Thyroid gland (tissue), 4 donors: ENCODE measurements around the gene FAM193A. TPM values are rescaled to one million over a fixed set of nuclear protein-coding genes. Genes with fewer than 3 reads are reported as not detected.

ENCODE experiments used
- DNase-seq, 2 donors: peaks; one replicate each; pipeline ENCODE4 v3.0.0-alpha.2; 2019
- H3K27ac ChIP-seq, 3 donors: fragments of 200-600 bp; sonication (generic); 1 replicate in 2 of 3; 2 replicates in 1 of 3; pipeline ENCODE4 v1.5.1; 2016 to 2019; ENCODE audit warnings: mild to moderate bottlenecking in 1 of 3, moderate library complexity in 1 of 3
- H3K27me3 ChIP-seq: fragments of 200-600 bp; sonication (generic); one replicate; pipeline ENCODE4 v1.5.1; 2019
- H3K36me3 ChIP-seq, 2 donors: fragments of 200-600 bp; sonication (generic); one replicate each; pipeline ENCODE4 v1.5.1; 2016 to 2019
- H3K4me1 ChIP-seq, 2 donors: fragments of 200-600 bp; sonication (generic); one replicate each; pipeline ENCODE4 v1.5.1; 2017 to 2019
- H3K4me3 ChIP-seq, 3 donors: fragments of 200-600 bp; sonication (generic); replicated peaks in 1 of 3; 1 replicate in 2 of 3; 2 replicates in 1 of 3; pipeline ENCODE4 v1.5.1; 2016; ENCODE audit warnings: mild to moderate bottlenecking in 1 of 3
- H3K9me3 ChIP-seq: fragments of 200-600 bp; sonication (generic); one replicate; pipeline ENCODE4 v1.5.1; 2017
- CTCF ChIP-seq, 6 experiments: fragments of 200-600 bp in 3 of 6; fragments of 450-650 bp in 3 of 6; sonication (generic) in 3 of 6; IDR thresholded peaks; one replicate each; pipeline ENCODE4 v1.5.1; 2016 to 2019; ENCODE audit warnings: antibody characterized with exemption in 6 of 6, mild to moderate bottlenecking in 2 of 6, inconsistent platforms in 1 of 6, moderate library complexity in 1 of 6
- POLR2A ChIP-seq, 2 donors: fragments of 450-650 bp; IDR thresholded peaks; one replicate each; pipeline ENCODE4 v1.6.1; 2017; ENCODE audit warnings: antibody characterized with exemption in 2 of 2, mild to moderate bottlenecking in 2 of 2, moderate library complexity in 1 of 2
- WGBS, 2 donors: methylation state at CpG; one replicate each; pipeline ENCODE4 v1.1.5; 2017; 5-methylcytosine and 5-hydroxymethylcytosine counted together
- intact Hi-C: fragments of 100-400 bp; cut with DNase I; formaldehyde crosslinking; loops from one replicate; pipeline ENCODE4 v1.15.1; 2023
- total RNA-seq, 4 donors: library from RNA; depleted of rRNA; stranded (reverse); fragments of >200 nt; gene quantifications; one replicate each; pipeline ENCODE4 v1.2.3, GENCODE V29; 2016

The FAM193A gene
- total RNA-seq, 4 donors from 2014 or later, result 22.4 to 36.7 (median 30.3) TPM

DNA sequence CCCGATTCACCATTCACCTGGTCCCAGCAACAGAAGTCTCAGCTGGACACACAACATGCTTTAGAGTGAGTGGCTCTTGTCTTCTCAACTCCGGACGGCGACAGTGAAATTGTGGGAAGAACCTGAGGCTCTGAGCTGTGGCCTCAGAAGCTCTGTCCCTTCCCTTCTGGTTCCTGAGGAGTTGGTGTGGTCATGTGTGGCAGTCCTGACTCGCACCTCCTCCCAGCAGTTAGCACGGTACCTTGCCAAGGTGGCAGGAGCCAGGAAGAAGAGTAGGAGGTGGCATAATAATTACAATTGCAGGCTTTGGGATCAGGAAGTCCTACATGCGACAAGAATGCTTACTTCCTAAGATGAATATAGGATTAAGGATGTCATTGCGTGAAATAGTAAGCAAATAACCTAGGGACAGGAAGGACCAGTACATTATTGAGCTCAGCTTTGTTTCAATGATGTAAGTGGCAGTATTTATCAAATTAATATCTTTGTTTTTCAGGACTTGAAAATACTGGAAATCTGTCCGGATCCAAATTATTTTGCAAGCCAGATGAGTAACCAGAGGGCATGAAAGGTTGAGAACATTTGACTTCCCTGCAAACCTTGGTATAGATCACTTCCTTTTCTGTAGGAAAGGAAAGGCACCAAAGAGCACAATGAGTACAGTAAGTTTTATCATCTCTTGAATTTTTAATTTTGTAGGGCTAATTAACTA, 46.5 kb upstream of the FAM193A start:
- WGBS, 2 donors, result 82 to 86% methylated on average over 9 of the region's 9 CpGs
- Histone ChIP-seq H3K9me3 (no peaks in the 10 kb centered on the region), H3K36me3 (peaks cover 6 to 17% of the 10 kb centered on the region in 2 donors), H3K27me3 (no peaks in the 10 kb centered on the region), H3K4me1 (peaks cover 22 to 37% of the 10 kb centered on the region in 2 donors), H3K27ac (no peak overlapping the region), H3K4me3 (no peak overlapping the region)
- intact Hi-C loops, result no loop called here
- TF ChIP-seq POLR2A (IDR thresholded peaks at IDR 0.05) (no peak), CTCF (IDR thresholded peaks at IDR 0.05) (no peak)
- no peak for DNase-seq

DNA sequence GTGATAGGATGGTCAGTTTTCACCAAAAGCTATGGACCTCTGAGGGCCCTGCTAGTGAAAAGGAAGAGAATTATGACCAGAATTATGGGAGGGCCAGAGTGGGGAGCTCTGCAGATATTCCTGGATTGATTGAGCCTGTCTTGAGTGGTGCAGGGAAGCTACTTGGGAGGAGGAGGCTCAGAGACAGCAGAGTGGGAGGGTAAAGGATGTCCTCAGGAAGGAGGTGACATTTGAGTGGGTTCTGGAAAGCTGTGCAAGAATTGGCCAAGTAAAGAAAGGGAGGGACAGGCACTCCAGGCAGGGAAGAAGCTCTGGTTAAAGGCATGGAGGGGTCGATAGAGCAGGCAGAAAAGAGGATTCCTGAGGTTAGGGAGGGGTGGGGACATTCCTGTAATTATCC, 43.5 kb upstream of the FAM193A start:
- Histone ChIP-seq H3K27me3 (no peaks in the 10 kb centered on the region), H3K27ac (no peak overlapping the region), H3K4me3 (no peak overlapping the region), H3K4me1 (peaks cover 0 to 18% of the 10 kb centered on the region in 2 donors), H3K36me3 (peaks cover 17 to 25% of the 10 kb centered on the region in 2 donors), H3K9me3 (no peaks in the 10 kb centered on the region)
- DNase-seq, result no peak
- intact Hi-C loops, result no loop called here
- TF ChIP-seq CTCF (IDR thresholded peaks at IDR 0.05) (no peak), POLR2A (IDR thresholded peaks at IDR 0.05) (no peak)
- 50 to 57% methylated on average over 1 of the region's 1 CpG for WGBS, 2 donors

- WGBS, 2 donors, result 79 to 86% methylated on average over 3 of the region's 3 CpGs
- Histone ChIP-seq H3K36me3 (peaks cover 25 to 28% of the 10 kb centered on the region in 2 donors), H3K4me3 (no peak overlapping the region), H3K9me3 (no peaks in the 10 kb centered on the region), H3K4me1 (peaks cover 0 to 20% of the 10 kb centered on the region in 2 donors), H3K27ac (peak overlapping the region in 1 of 3 donors; percentile 7), H3K27me3 (no peaks in the 10 kb centered on the region)
- no peak for DNase-seq
- intact Hi-C loops, result no loop called here
- TF ChIP-seq CTCF (IDR thresholded peaks at IDR 0.05) (no peak), POLR2A (IDR thresholded peaks at IDR 0.05) (no peak)
These were observed 41.5 kb upstream of the FAM193A start for GRCh38 chr4:2494992-2495391.

- no peak for DNase-seq
- TF ChIP-seq CTCF (IDR thresholded peaks at IDR 0.05), result no peak
- TF ChIP-seq POLR2A (IDR thresholded peaks at IDR 0.05), result no peak
- peaks cover 0 to 20% of the 10 kb centered on the region in 2 donors for H3K4me1 ChIP-seq
- intact Hi-C loops, result no loop called here
- H3K4me3 ChIP-seq, result no peak overlapping the region
- H3K9me3 ChIP-seq, result no peaks in the 10 kb centered on the region
- H3K27ac ChIP-seq, result peak overlapping the region in 2 of 3 donors; percentile 20 to 73
- no peaks in the 10 kb centered on the region for H3K27me3 ChIP-seq
- 91 to 95% methylated on average over 4 of the region's 4 CpGs for WGBS, 2 donors
- H3K36me3 ChIP-seq, result peaks cover 37 to 38% of the 10 kb centered on the region in 2 donors
These were observed 39.1 kb upstream of the FAM193A start for GRCh38 chr4:2497324-2497723.

DNA sequence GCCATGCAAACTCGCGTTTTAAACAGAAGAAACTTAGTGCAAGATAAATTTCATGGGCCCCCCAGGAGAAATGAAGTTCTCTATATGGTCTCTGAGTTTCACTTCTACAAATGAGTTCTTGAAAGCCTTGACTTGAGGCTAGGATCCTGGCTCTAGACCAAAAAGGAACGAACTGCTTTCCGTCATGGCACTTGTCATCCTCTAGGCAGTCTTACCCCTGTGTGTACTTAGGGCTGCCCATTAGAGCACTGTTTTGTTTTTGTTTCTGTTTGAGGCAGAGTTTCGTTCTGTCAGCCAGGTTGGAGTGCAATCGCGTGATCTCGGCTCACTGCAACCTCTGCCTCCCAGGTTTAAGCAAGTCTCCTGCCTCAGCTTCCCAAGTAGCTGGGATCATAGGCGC, 38.5 kb upstream of the FAM193A start:
- Histone ChIP-seq H3K4me1 (peaks cover 0 to 20% of the 10 kb centered on the region in 2 donors), H3K9me3 (no peaks in the 10 kb centered on the region), H3K27ac (peak overlapping the region; percentile 72 to 80 (median 73)), H3K4me3 (no peak overlapping the region), H3K27me3 (no peaks in the 10 kb centered on the region), H3K36me3 (peaks cover 35 to 37% of the 10 kb centered on the region in 2 donors)
- 64 to 66% methylated on average over 9 of the region's 9 CpGs for WGBS, 2 donors
- intact Hi-C loops, result no loop called here
- DNase-seq, result peak; percentile 57 to 60
- peak in 1 of 2 donors; percentile 21 for TF ChIP-seq POLR2A (IDR thresholded peaks at IDR 0.05)
- TF ChIP-seq CTCF (IDR thresholded peaks at IDR 0.05), result no peak
